ENCODE measurements around the gene PLEKHA7. TPM values are rescaled to one million over a fixed set of nuclear protein-coding genes. Genes with fewer than 3 reads are reported as not detected.

PLEKHA7 gene
- total and polyA plus RNA-seq, 2 of the 8 experiments (the other 6 are each of a cell fraction or from before 2014, with no cell fraction given), result 11.4 to 25.6 TPM

DNA sequence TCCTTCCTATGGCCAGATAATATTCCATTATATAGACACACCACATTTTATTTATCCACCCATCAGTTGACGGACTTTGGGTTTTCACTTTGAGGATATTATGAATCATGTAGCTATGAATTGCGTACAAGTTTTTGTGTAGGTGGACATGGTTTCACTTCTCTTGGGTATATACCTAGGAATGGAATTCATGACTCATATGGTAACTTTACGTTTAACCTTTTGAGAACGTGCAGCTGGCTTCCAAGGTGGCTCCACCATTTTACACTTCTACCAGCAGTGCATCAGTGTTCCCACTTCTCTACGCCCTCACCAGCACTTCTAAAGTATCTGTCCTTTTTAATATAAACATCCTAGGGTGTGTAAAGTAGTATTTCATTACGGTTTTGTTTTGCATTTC is 112.0 kb downstream of the PLEKHA7 start:
- POLR2A ChIA-PET (ENCODE audit: partially characterized antibody), result no interaction called here
- Histone ChIP-seq H2AK5ac (ENCODE audit: low read depth, low read length) (no peak overlapping the region), H2AFZ (ENCODE audit: low read length) (no peak overlapping the region), H3K9me3 (ENCODE audit: insufficient read depth in 2 of 2, low read depth in 1 of 2, low read length in 1 of 2) (peaks cover 0 to 6% of the 10 kb centered on the region in 2 experiments; a peak in 1 of 4 replicates), H3K4me1 (replicated peaks in 1 of 4; ENCODE audit: control insufficient read depth in 3 of 4, insufficient read depth in 4 of 4, low read length in 3 of 4) (peaks cover 0 to 15% (median 12%) of the 10 kb centered on the region in 4 experiments; a peak in 4 of 7 replicates), H2BK15ac (ENCODE audit: low read length) (no peak overlapping the region), H3K23me2 (ENCODE audit: low read depth, low read length) (no peaks in the 10 kb centered on the region; the same call in 1 of the 2 replicates), H3K79me2 (ENCODE audit: control insufficient read depth in 1 of 2, insufficient read depth in 2 of 2, low read length in 2 of 2) (no peaks in the 10 kb centered on the region; a peak in 1 of 4 replicates), H3K56ac (replicated peaks; ENCODE audit: insufficient read length, low read depth, low read length) (no peak overlapping the region), H2BK20ac (ENCODE audit: low read length) (no peak overlapping the region), H3K4me2 (ENCODE audit: insufficient read depth in 1 of 2, low read depth in 2 of 2, low read length in 2 of 2) (no peak overlapping the region), H4K20me1 (replicated peaks in 1 of 2; ENCODE audit: control insufficient read depth in 1 of 2, insufficient read depth in 2 of 2, low read length in 2 of 2) (no peaks in the 10 kb centered on the region), H3K4me3 (ENCODE audit: extremely low read depth in 1 of 4, insufficient read depth in 2 of 4, low read depth in 3 of 4, low read length in 4 of 4) (no peak overlapping the region), H2BK5ac (ENCODE audit: low read depth, low read length) (no peak overlapping the region), H3K23ac (ENCODE audit: insufficient read length) (no peak overlapping the region), H3K36me3 (ENCODE audit: control insufficient read depth in 2 of 4, insufficient read depth in 4 of 4, low read length in 3 of 4) (no peaks in the 10 kb centered on the region), H4K5ac (ENCODE audit: insufficient read length, low read depth, low read length) (no peak overlapping the region), H4K91ac (replicated peaks; ENCODE audit: insufficient read length, low read length) (no peak overlapping the region), H3K18ac (ENCODE audit: extremely low read depth, low read length) (no peak overlapping the region), H3K14ac (ENCODE audit: insufficient read length) (no peak overlapping the region), H3K79me1 (ENCODE audit: low read depth, low read length) (no peaks in the 10 kb centered on the region), H3K27ac (ENCODE audit: low read depth, low read length) (no peak overlapping the region), H3K27me3 (replicated peaks in 1 of 4; ENCODE audit: control insufficient read depth in 3 of 4, extremely low read depth in 1 of 4, insufficient read depth in 3 of 4, low read length in 3 of 4) (no peaks in the 10 kb centered on the region), H3K9ac (replicated peaks in 1 of 4; ENCODE audit: extremely low read depth in 1 of 4, low read depth in 3 of 4, low read length in 3 of 4) (no peak overlapping the region), H2BK120ac (replicated peaks; ENCODE audit: low read depth, low read length) (no peak overlapping the region), H3K4ac (replicated peaks; ENCODE audit: insufficient read length, low read depth, low read length) (no peak overlapping the region), H4K8ac (ENCODE audit: extremely low read depth, insufficient read depth, low read length) (no peak overlapping the region), H2BK12ac (ENCODE audit: low read depth, low read length) (no peak overlapping the region)
- CTCF ChIA-PET (ENCODE audit: partially characterized antibody), result interaction anchor here (1.1 to 3.1 kb wide), 3 partner anchors 10 to 161 kb away, joined by 5 to 12 read pairs (median 8); no protein-coding TSS in a partner anchor
- FAIRE-seq (no peak), DNase-seq (ENCODE audit: low read depth in 1 of 2, low spot score in 2 of 2) (no peak)
- WGBS, 2 experiments (ENCODE audit: extremely low coverage in 1 of 2, insufficient coverage in 1 of 2, insufficient read length in 1 of 2, insufficient replicate concordance in 2 of 2, low coverage in 1 of 2, low lambda C conversion rate in 2 of 2, missing lambda C conversion rate in 1 of 2), result 90% methylated on average over 6 of the region's 6 CpGs; no CpG with 5 or more reads in 1 of the 2 experiments
- no peak for TF ChIP-seq TAF7 (optimal IDR thresholded peaks at IDR 0.05; ENCODE audit: borderline replicate concordance, low read depth, low read length)
- TF ChIP-seq POLR2A (IDR thresholded peaks at IDR 0.05; ENCODE audit: control extremely low read depth in 1 of 2, low read depth in 2 of 2, low read length in 2 of 2), result no peak
- TF ChIP-seq SP1 (IDR thresholded peaks at IDR 0.05; ENCODE audit: low read depth, low read length), result no peak
- no peak for TF ChIP-seq TBP (IDR thresholded peaks at IDR 0.05; ENCODE audit: low read depth, low read length)
- TF ChIP-seq, protein P1, sequence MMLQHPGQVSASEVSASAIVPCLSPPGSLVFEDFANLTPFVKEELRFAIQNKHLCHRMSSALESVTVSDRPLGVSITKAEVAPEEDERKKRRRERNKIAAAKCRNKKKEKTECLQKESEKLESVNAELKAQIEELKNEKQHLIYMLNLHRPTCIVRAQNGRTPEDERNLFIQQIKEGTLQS (IDR thresholded peaks at IDR 0.05; ENCODE audit: insufficient read depth, low read depth, low read length), result no peak
- no peak for TF ChIP-seq KDM1A (IDR thresholded peaks at IDR 0.05; ENCODE audit: borderline replicate concordance, low read length)
- no peak for TF ChIP-seq FOSL1 (IDR thresholded peaks at IDR 0.05; ENCODE audit: insufficient read depth, low read depth, low read length)
- TF ChIP-seq TAF1 (IDR thresholded peaks at IDR 0.05; ENCODE audit: low read depth, low read length), result no peak
- no peak for TF ChIP-seq SIX5 (IDR thresholded peaks at IDR 0.05; ENCODE audit: low read depth, low read length)
- no peak for TF ChIP-seq HDAC2 (IDR thresholded peaks at IDR 0.05; ENCODE audit: borderline replicate concordance in 1 of 2, low read depth in 2 of 2, low read length in 2 of 2)
- TF ChIP-seq CHD2 (IDR thresholded peaks at IDR 0.05; ENCODE audit: low read length), result no peak
- no peak for TF ChIP-seq RNF2 (IDR thresholded peaks at IDR 0.05; ENCODE audit: borderline replicate concordance, low read depth, low read length, missing control alignments, poor library complexity, severe bottlenecking)
